ENCODE data around the gene MEI1.

The MEI1 gene

GRCh38 chr22:41739576-41739975 lies 40.3 kb downstream of the MEI1 start:
- no peak for TF ChIP-seq CTCF (IDR thresholded peaks at IDR 0.05; ENCODE audit: borderline replicate concordance, control extremely low read depth, extremely low read depth, insufficient read depth, missing control alignments)
- no peak for DNase-seq (ENCODE audit: low spot score)
- in situ Hi-C loops (cut with MboI; ENCODE audit: low sequenced_read_pairs, unreplicated experiment): no loop called here

- DNase-seq (ENCODE audit: low spot score): no peak
- in situ Hi-C loops (cut with MboI; ENCODE audit: low sequenced_read_pairs, unreplicated experiment): no loop called here
- TF ChIP-seq CTCF (IDR thresholded peaks at IDR 0.05; ENCODE audit: borderline replicate concordance, control extremely low read depth, extremely low read depth, insufficient read depth, missing control alignments): no peak
Observed at GRCh38 chr22:41742918-41743317, 43.6 kb downstream of the MEI1 start.

- in situ Hi-C loops (cut with MboI; ENCODE audit: low sequenced_read_pairs, unreplicated experiment): no loop called here
- DNase-seq (ENCODE audit: low spot score): no peak
- no peak for TF ChIP-seq CTCF (IDR thresholded peaks at IDR 0.05; ENCODE audit: borderline replicate concordance, control extremely low read depth, extremely low read depth, insufficient read depth, missing control alignments)
Observed at GRCh38 chr22:41745968-41746367, 46.7 kb downstream of the MEI1 start.

DNA sequence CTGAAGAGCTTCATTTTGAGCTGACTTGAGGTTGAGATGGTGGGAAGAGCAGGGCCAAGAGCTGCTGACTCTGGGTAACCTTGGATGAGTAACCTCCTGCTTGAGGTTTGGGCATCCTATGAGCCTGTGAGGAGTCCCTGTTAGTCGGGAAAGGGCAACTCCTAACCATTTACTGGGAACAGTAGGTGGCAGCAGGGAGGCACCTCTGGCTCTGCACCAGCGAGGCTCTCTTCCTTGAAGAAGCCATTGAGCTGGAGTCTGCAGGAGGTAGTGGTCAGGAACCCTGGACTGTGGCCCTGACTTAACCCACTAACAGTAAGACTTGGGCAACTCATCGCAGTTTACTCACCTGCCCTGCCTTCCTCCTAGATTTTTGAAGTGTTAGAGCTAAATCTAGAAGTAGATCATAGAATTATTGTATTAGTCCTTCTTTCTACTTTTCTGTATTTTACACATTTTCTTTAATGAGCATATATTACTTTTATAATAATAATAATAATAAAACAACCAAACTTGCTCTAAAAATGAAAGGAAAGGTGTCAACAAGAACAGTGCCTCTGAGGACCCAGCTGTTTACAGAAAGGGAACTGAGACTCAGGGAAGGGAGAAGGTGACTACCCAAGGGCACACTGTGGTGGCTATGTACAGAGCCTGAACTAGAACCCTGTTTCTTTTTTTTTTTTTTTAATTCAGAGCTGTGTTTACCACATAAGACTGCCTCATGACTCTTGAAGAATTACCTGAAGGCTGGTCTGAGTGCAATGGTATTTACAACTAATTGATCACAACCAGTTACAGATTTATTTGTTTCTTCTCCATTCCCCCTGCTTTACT lies 47.5 kb downstream of the MEI1 start:
- TF ChIP-seq CTCF (IDR thresholded peaks at IDR 0.05; ENCODE audit: borderline replicate concordance, control extremely low read depth, extremely low read depth, insufficient read depth, missing control alignments): peak; percentile 75
- in situ Hi-C loops (cut with MboI; ENCODE audit: low sequenced_read_pairs, unreplicated experiment): no loop called here
- DNase-seq (ENCODE audit: low spot score): peak; percentile 60

DNA sequence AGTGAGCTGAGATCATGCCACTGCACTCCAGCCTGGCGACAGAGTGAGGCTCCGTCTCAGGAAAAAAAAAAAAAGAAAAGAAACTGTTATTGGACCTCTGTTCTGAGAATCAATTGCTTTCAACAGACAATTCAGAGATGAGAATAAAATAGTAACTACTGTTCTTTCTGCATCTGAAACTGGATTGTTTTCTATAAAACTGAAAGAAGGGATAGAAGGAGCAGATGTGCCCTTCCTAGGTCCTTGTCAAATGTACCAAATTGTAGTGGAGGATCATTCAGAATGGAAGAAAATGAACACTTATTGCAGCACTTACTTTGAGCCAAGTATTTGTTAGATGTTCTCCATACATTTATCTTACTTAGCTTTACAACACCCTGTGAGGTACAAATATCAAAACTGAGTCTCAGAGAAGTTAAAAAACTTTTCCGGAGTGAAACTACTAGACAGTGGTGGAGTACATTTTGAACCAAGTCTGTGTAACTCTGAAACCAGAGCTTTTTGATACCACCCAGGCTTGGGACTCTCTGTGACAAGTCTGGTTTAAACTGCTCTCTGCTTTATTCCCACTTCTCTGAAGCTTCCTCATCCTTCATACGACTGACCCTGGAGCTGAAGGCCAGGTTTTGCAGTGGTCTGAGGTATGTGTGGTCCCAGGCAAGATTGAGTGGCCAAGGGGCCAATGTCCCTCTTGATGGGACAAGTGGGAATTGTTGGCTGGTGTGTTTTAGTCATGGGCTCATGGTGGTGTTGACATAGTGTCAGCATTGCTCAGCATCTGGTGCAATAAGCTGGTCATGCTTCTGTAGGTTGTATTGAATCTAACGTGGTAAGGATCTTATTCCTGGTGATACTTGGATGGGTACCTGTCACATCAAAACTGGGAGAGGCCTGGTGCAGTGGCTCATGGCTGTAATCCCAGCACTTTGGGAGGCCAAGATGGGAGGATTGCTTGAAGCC lies 53.0 kb downstream of the MEI1 start:
- DNase-seq (ENCODE audit: low spot score): peak; percentile 59
- in situ Hi-C loops (cut with MboI; ENCODE audit: low sequenced_read_pairs, unreplicated experiment): no loop called here
- no peak for TF ChIP-seq CTCF (IDR thresholded peaks at IDR 0.05; ENCODE audit: borderline replicate concordance, control extremely low read depth, extremely low read depth, insufficient read depth, missing control alignments)

- in situ Hi-C loops (cut with MboI; ENCODE audit: low sequenced_read_pairs, unreplicated experiment): no loop called here
- no peak for DNase-seq (ENCODE audit: low spot score)
- TF ChIP-seq CTCF (IDR thresholded peaks at IDR 0.05; ENCODE audit: borderline replicate concordance, control extremely low read depth, extremely low read depth, insufficient read depth, missing control alignments): no peak
Observed at GRCh38 chr22:41753984-41754383, 54.7 kb downstream of the MEI1 start.

Data from GM13976 (cell line).